Central memory CD4-positive, alpha-beta T cell (primary cell): ENCODE results near the gene ZNF385B.
"Not testable (repeated sequence)": the region's sequence is repeated elsewhere in the genome, so short reads cannot be mapped to it uniquely, and the experiment has no call there.

Source experiments
- DNase-seq: peaks from one replicate; pipeline ENCODE4 v3.0.0; 2022

ZNF385B gene

DNA sequence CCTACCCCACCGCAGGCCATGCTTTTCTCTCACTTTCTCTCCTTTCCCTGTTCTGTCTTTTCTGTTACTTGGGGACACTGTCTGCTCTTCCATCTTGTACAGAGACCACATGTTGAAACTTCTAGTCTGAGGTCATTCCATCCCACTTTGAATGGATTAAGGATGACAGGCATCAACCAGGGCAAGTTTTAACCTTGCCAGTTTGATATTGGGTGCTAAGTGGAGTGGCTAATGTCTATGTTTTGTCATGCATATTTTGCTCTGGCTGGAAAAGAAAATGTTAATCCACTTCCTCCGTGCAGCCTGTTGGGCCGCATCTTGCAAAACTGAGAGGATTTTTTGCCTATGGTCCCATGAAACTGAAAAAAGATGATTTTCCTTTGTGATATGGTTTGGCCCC is 391.3 kb downstream of the ZNF385B start:
- no peak for DNase-seq

GRCh38 chr2:179467960-179468359 is 393.5 kb downstream of the ZNF385B start:
- DNase-seq: no peak

DNA sequence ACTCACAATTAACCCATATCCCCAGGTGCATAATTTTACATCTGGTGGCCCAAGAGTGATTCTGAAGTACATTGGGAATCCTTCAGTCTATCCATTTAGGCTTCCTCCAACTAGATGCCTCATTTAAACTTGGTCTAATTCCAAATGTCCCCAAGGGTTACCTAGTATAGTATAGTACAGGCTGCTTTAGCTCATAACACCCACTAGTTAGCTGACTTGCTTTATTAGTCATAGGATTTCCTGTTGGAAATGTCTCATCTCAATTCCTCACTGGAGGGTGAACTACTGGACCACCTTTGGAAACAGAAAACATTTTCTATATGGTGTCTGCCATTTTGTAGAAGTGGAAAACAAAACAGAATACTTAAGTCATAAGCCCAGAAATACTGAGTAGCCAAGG is 394.3 kb downstream of the ZNF385B start:
- no peak for DNase-seq

DNA sequence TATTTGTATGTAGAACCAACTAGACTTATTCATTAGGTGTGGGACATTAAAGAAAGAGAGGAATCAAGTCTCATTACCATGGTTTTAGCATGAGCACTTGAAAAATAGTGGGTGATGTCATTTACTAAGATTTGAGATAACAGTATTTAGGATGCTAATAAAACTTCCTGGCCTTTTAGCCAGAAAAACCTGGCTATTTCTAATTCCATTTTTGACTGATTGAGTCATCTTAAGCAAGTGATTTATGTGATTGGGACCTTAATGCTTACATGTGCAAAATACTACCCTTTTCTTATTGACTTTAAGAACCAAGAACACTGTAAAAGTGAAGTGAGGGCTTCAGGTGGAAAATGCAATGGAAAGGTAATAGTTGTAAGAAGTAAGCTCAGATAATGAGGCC is 400.0 kb downstream of the ZNF385B start:
- no peak for DNase-seq

DNA sequence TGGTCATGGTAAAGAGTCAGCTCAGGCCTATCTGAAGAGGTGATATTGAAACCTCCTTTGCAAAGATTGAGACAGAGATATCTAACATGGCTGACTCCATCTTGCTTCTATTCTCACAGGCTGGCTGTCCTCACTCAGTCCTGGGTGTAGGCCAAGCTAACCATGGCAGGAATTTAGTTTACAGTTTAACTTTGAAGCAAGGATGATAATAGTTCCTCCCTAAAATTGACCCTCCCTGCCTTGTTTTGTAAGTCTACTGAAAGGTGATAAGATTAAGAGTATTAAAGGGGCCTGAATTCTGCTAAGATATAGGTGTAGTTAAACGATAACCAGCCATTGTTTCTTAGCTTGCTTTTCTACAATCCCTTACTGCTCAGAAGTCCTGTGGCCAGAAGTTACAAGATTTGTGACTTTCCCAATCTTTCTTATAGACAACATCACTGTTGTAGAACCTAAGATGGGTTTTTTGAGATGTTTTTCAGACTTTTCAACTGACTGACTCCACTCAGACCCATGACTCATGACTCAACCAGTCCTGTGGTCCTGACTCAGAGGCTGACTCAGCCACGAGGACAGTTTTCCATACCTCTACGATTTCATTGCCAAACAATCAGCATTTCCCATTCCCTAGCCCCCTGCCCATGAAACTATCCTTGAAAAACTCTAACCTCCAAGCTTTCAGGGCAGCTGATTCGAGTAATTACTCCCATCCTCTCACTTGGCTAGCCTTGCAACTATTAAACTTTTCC is 401.1 kb downstream of the ZNF385B start:
- no peak for DNase-seq

- not testable (repeated sequence) for DNase-seq
These were observed 403.3 kb downstream of the ZNF385B start for GRCh38 chr2:179458113-179458512.

- no peak for DNase-seq
These were observed 405.6 kb downstream of the ZNF385B start for GRCh38 chr2:179455824-179456223.

DNA sequence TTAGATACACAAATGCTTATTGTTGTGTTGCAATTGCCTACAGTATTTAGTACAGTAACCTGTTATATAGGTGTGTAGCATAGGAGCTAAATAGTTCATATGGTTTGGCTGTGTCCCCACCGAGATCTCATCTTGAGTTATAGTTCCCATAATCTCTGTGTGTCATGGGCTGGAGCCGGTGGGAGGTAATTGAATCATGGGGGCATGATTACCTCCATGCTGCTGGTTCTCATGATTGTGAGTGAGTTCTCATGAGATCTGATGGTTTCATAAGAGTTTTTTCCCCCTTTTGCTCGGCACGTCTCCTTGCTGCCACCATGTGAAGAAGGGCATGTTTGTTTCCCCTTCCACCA is 406.3 kb downstream of the ZNF385B start:
- no peak for DNase-seq

DNA sequence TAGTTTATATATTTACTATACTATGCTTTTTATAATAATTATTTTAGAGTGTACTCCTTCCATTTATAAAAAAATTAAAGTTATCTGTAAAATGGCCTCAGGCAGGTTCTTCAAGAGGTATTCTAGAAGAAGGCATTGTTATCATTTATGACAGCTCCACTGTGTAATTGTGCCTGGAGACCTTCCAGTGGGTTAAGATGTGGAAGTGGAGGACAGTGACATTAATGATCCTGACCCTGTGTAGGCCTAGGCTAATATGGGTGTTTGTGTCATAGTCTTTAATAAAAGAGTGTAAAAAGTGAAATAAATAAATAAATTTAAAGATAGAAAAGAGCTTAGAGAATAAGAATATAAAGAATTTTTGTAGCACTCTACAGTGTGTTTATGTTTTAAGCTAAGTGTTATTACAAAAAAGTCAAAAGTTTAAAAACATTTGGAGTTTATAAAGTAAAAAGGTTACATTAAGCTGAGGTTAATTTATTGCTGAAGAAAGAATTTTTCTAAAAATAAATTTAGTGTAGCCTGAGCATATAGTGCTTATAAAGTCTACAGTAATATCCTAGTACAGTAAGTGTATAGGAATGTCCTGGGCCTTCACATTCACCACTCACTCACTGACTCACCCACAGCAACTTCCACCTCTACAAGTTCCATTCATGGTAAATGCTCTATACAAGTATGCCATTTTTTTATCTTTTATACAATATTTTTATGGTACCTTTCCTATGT is 406.8 kb downstream of the ZNF385B start:
- DNase-seq: no peak

DNA sequence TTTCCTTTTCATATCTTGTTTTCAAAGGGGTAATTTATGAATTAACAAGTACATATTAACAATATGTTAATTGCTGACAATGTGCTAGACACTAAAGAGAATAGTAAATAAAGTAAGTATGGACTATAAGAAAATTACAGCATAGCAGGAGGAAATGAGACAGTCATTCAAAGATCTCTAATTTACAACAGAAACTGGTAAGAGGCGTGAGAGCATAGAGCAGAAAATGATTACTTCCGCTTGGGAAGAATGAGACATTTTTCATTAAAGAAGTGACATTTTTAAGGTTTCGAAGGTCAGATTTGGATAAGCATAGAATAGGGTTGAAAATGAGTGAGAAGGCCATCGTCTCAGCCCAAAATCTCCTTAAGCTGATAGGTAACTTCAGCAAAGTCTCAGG is 412.4 kb downstream of the ZNF385B start:
- DNase-seq: no peak

GRCh38 chr2:179447839-179448447 is 413.5 kb downstream of the ZNF385B start:
- no peak for DNase-seq

DNA sequence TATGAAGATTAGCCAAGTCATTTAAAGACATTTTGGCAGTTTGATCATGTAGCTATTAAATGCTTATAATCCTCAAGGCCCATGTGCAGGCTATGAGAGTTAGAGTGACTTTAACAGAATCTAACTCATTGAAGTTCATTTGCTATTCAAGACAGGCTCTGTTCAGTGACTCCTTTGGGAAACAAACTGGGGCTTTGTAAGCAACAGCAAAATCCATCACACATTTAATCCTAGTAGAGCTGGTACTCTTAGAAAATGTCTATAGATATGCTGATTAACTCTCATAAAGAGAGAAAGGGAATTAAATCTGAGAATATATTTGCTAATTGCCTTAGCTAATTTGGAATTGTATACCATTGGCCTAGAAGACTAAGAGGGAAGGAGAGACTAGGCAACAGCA is 414.0 kb downstream of the ZNF385B start:
- DNase-seq: no peak

- no peak for DNase-seq
These were observed 414.8 kb downstream of the ZNF385B start for GRCh38 chr2:179446476-179447141.

DNA sequence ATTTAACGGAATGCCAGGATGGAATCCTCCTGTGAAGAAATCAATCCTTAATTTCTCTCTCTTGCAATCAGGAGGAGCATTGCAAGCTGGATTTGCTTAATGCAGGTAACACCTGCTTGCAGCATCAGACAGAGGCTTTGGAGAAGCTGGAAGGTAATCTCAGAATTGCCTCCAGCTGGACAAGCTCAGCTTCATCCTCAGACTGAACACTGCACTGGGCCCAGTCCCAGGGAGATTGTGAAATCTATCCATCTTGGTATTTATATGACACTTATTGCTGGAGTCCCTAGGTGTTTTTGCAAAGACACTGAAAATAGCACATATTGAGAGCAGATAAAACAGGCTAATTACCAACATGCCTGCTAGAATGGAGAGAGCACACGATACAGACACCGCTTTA is 417.4 kb downstream of the ZNF385B start:
- no peak for DNase-seq

DNA sequence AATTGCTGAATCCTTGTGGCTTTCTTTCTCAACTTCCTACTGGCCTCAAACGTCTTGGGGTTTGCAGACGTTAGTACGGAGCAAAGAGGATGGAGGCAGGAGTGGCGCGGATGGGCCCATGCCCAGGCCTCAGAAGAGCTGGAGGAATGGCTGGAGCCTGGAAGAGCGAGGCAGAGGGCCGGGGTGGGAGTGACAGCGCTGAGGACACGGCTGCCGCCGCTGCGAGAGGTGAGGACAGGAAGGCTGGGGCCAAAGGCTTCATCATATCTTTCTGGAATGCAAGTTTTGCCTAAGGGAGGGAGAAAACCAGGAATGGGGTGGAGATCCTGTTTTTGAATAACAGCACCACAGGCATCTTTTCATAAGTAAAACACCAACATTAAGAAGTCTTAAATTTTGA is 418.2 kb downstream of the ZNF385B start:
- DNase-seq: no peak

DNA sequence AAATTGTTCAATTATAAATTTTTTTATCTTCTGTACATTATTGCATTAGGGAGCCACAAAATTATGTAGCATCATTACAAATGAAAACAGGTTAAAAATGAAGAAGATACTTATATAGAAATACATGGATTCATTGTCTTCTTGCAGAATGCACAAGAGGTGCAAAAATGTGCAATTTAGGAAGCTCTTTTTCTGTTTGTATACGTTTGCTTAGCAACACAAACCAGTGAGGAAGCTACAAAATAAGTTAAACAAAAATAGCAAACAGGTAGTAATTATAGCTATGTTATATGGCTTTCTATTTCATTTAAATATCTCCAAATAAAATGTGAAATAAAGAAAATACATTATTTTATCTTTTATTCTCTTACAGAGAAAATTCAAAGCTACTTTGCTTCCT is 419.2 kb downstream of the ZNF385B start:
- DNase-seq: no peak

DNA sequence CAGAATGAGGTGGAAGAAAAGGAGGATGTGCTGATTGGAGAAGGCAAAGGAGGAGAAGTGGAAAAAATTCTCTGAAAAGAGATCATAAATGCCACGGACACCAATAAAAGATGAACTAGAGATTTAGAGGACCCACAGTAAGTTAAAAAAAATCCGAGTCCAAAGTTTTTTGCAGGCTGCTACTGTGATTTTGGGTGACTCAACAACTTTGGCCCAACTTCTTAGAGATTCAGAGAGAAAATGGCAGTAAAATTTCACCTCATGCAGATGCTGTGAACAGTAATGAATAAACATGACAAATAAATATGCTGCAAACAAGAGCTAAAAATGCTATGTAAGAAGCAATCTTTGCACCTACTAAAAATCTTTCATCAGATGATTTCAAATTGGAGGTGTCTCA is 419.9 kb downstream of the ZNF385B start:
- no peak for DNase-seq

DNA sequence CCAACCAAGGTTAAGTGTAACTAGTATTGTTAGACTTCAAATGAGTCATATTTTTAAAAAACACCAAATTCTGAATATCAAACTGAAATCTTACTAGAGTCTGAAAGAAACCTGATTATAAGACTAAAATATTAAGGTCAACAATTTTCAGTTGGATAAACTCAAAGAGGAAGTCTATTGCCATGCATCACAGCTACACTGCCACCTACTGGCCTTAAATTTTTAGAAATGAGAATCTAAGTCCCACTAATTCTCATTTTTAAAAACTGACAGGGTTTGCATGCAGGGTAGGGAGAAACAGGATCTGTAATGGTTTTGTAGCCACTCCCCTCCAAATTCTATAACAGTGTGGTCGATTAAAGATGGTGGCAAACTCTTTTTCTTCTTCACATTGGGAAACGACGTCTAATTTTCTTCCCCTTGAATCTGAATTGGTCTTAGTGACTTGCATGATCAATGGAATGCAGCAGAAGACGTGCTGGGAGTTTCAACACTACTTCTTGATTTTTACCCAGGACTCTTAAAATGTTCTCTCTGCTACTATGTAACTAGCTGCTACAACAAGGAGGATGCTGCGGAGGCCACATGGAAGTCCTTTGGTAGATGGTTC is 420.7 kb downstream of the ZNF385B start:
- no peak for DNase-seq

GRCh38 chr2:179438654-179439053 is 422.8 kb downstream of the ZNF385B start:
- no peak for DNase-seq

DNA sequence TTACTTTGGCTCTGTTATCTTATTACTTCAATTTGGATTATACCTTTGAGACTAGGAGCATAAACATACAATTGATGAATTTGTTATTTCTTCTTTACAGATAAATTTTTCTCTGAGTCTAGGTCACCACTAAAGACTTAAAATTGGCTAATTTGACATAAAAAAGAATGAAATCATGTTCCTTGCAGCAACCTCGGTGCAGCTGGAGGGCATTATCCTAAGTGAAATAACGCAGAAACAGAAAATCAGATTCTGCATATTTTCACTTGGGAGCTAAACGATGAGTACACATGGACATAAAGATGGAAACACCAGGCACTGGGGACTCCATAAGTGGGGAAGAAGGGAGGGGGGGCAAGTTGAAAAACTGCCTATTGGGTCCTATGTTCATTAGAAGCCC is 424.0 kb downstream of the ZNF385B start:
- no peak for DNase-seq

DNA sequence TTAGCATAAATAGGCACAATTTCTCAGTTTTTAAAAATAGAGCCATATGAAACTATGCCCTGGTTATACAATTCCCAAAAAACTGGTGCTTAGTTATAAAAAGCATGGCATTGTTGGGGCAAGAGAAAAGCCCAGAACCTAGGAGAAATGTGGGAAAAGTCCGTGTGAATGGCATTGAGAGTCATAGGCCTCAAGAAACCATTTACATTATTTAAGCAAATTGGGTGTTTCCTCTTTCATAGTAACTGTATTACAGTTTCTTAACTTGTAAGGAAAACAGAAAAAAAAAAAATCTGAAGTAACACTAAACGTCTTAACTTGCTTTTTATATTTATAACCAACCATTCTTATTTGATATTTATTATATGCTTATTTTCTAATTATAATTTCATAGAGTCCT is 425.8 kb downstream of the ZNF385B start:
- DNase-seq: no peak

DNA sequence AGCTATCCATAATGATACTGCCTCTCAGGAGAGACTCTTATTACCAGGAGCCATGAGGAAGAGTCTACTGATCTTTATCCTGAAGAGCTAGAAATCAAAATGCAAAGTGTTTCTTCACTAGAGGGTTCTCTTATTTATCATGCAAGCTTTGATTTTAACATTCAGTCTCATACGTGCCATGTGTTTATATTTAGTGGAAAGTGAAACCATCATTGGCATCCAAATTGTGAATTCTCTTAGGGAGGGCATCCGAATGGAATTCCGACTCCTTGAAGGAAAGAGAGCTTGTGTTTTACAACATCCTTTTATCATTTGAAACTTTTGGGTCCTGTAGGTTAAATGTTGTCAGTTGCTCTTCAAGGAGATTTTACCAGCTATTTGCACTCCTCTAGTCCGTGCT is 426.4 kb downstream of the ZNF385B start:
- DNase-seq: no peak

DNA sequence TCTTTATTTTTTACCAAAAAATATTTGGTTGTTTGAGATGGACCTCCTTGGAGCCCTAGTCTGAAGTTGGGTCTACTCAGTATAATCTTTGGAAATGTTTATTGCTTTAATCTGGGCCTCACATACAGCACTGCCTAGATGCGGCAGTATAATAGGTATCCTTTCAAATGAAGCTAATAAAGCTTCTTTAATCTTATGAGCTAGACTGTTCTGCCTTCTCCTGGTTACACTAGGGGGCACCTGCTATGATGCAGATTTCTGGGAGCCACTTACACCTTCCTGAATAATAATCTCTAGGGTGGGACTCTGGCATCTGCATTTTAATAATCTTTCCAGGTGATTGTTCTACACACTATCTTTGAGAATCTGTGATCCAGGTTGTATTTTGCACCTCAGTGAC is 427.1 kb downstream of the ZNF385B start:
- no peak for DNase-seq
